CD4-positive, alpha-beta T cell treated with Interleukin-15 for 1 hour (primary cell): ENCODE data around the gene S100Z.
A peak's percentile ranks its signal among the peaks of the same experiment; 100 is the strongest.
"Not testable (repeated sequence)": the region's sequence is repeated elsewhere in the genome, so short reads cannot be mapped to it uniquely, and the experiment has no call there.

ENCODE experiments used
- DNase-seq: peaks from one replicate; pipeline ENCODE4 v3.0.0-alpha.2; 2020

The S100Z gene

GRCh38 chr5:76849419-76850291 is at the start of gene S100Z:
Gene S100Z (plus strand): TSS chr5:76850014. CDS start chr5:76875360, 25,346 bp downstream.
- DNase-seq = peak; percentile 36

- DNase-seq = no peak
Measured at GRCh38 chr5:76800579-76800978, 49.2 kb upstream of the S100Z start.

GRCh38 chr5:76801159-76801802 is 48.5 kb upstream of the S100Z start:
- no peak for DNase-seq

GRCh38 chr5:76801803-76802195 is 48.0 kb upstream of the S100Z start:
- no peak for DNase-seq

GRCh38 chr5:76804266-76804665 is 45.5 kb upstream of the S100Z start:
- no peak for DNase-seq

GRCh38 chr5:76805821-76806505 is 43.9 kb upstream of the S100Z start:
- no peak for DNase-seq

- no peak for DNase-seq
Measured at GRCh38 chr5:76807296-76807695, 42.5 kb upstream of the S100Z start.

GRCh38 chr5:76808141-76808691 is 41.6 kb upstream of the S100Z start:
- DNase-seq = no peak

- DNase-seq = no peak
Measured at GRCh38 chr5:76809141-76809540, 40.7 kb upstream of the S100Z start.

GRCh38 chr5:76810236-76810635 is 39.6 kb upstream of the S100Z start:
- DNase-seq = no peak

GRCh38 chr5:76811214-76811613 is 38.6 kb upstream of the S100Z start:
- no peak for DNase-seq

GRCh38 chr5:76812209-76812608 is 37.6 kb upstream of the S100Z start:
- not testable (repeated sequence) for DNase-seq

GRCh38 chr5:76813982-76814562 is 35.7 kb upstream of the S100Z start:
- DNase-seq = no peak

GRCh38 chr5:76816110-76816831 is 33.5 kb upstream of the S100Z start:
- DNase-seq = no peak

- DNase-seq = peak; percentile 19
Measured at GRCh38 chr5:76818844-76819831, 30.7 kb upstream of the S100Z start, which contains the start of gene F2RL1. Gene F2RL1 (plus strand): TSS chr5:76819030. CDS start chr5:76819183, 153 bp downstream.

GRCh38 chr5:76819851-76820525 is 29.8 kb upstream of the S100Z start:
- DNase-seq = no peak

GRCh38 chr5:76820526-76820890 is 29.3 kb upstream of the S100Z start:
- no peak for DNase-seq

GRCh38 chr5:76821136-76821535 is 28.7 kb upstream of the S100Z start:
- DNase-seq = no peak

GRCh38 chr5:76822105-76822731 is 27.6 kb upstream of the S100Z start:
- DNase-seq = not testable (repeated sequence)

GRCh38 chr5:76826416-76826815 is 23.4 kb upstream of the S100Z start:
- not testable (repeated sequence) for DNase-seq
